ENCODE measurements around the gene ABLIM1. TPM values are rescaled to one million over a fixed set of nuclear protein-coding genes. Genes with fewer than 3 reads are reported as not detected.
A peak's percentile ranks its signal among the peaks of the same experiment; 100 is the strongest.

The ABLIM1 gene
- total and polyA plus RNA-seq, 2 of the 13 experiments (the other 11 are each of a cell fraction or from before 2014, with no cell fraction given), result 59.4 to 92.7 TPM

- TF ChIP-seq NR2F2 (IDR thresholded peaks at IDR 0.05; ENCODE audit: borderline replicate concordance, low read depth) (no peak), RFX5 (IDR thresholded peaks at IDR 0.05; ENCODE audit: low read depth, low read length) (no peak), EZH2 (conservative IDR thresholded peaks at IDR 0.05; ENCODE audit: low read depth, low read length) (no peak), TSC22D2 (CRISPR knock-in tag; IDR thresholded peaks at IDR 0.05; ENCODE audit: borderline replicate concordance) (no peak), HMGXB4 (CRISPR knock-in tag; IDR thresholded peaks at IDR 0.05; ENCODE audit: borderline replicate concordance in 1 of 2, low read depth in 1 of 2) (no peak), PAXIP1 (CRISPR knock-in tag; conservative IDR thresholded peaks at IDR 0.05) (peak; percentile 78), GFI1 (CRISPR knock-in tag; IDR thresholded peaks at IDR 0.05; ENCODE audit: borderline replicate concordance) (peak; percentile 51; the same call in 1 of the 2 replicates), ZFAT (CRISPR knock-in tag; conservative IDR thresholded peaks at IDR 0.05) (0 out of 2 replicates have a peak, but pooled peaks have one; percentile 42), RFXAP (CRISPR knock-in tag; IDR thresholded peaks at IDR 0.05; ENCODE audit: borderline replicate concordance) (no peak), ONECUT2 (CRISPR knock-in tag; IDR thresholded peaks at IDR 0.05) (no peak), ZNF136 (CRISPR knock-in tag; IDR thresholded peaks at IDR 0.05; ENCODE audit: low read depth) (no peak), SMAD1 (CRISPR knock-in tag; IDR thresholded peaks at IDR 0.05; ENCODE audit: borderline replicate concordance, low read depth) (no peak), SKI (IDR thresholded peaks at IDR 0.05; ENCODE audit: partially characterized antibody) (peak; percentile 26), ZNF124 (CRISPR knock-in tag; IDR thresholded peaks at IDR 0.05) (no peak), DMAP1 (CRISPR knock-in tag; IDR thresholded peaks at IDR 0.05) (no peak), ETS1 (CRISPR knock-in tag; IDR thresholded peaks at IDR 0.05) (no peak), ZNF326 (CRISPR knock-in tag; IDR thresholded peaks at IDR 0.05; ENCODE audit: borderline replicate concordance) (no peak)
- TF ChIP-seq, protein P1, sequence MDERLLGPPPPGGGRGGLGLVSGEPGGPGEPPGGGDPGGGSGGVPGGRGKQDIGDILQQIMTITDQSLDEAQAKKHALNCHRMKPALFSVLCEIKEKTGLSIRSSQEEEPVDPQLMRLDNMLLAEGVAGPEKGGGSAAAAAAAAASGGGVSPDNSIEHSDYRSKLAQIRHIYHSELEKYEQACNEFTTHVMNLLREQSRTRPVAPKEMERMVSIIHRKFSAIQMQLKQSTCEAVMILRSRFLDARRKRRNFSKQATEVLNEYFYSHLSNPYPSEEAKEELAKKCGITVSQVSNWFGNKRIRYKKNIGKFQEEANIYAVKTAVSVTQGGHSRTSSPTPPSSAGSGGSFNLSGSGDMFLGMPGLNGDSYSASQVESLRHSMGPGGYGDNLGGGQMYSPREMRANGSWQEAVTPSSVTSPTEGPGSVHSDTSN (CRISPR knock-in tag; IDR thresholded peaks at IDR 0.05), result no peak
- TF ChIP-seq, protein P2, sequence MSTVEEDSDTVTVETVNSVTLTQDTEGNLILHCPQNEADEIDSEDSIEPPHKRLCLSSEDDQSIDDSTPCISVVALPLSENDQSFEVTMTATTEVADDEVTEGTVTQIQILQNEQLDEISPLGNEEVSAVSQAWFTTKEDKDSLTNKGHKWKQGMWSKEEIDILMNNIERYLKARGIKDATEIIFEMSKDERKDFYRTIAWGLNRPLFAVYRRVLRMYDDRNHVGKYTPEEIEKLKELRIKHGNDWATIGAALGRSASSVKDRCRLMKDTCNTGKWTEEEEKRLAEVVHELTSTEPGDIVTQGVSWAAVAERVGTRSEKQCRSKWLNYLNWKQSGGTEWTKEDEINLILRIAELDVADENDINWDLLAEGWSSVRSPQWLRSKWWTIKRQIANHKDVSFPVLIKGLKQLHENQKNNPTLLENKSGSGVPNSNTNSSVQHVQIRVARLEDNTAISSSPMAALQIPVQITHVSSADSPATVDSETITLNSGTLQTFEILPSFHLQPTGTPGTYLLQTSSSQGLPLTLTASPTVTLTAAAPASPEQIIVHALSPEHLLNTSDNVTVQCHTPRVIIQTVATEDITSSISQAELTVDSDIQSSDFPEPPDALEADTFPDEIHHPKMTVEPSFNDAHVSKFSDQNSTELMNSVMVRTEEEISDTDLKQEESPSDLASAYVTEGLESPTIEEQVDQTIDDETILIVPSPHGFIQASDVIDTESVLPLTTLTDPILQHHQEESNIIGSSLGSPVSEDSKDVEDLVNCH (CRISPR knock-in tag; IDR thresholded peaks at IDR 0.05), result no peak
Measured at GRCh38 chr10:114556236-114557122, 101.6 kb downstream of the ABLIM1 start (continued).

All from HepG2 (cell line).